PC-9 (cell line): Measurements from ENCODE around the gene FEZ2. TPM values are rescaled to one million over a fixed set of nuclear protein-coding genes. Genes with fewer than 3 reads are reported as not detected.

Experiments used
- BruUV-seq: library from RNA; stranded (reverse); fragments of 400-500 nt; replicated peaks from 2 replicates; lab custom pipeline; 2021; lab: Mats Ljungman, UMichigan
- CTCF ChIA-PET: fragments of 300-600 bp; sonication (Branson Sonifier 250); formaldehyde crosslinking; loops from one replicate; lab custom pipeline; 2022; ENCODE audit warnings: antibody characterized with exemption; lab: Charles Lee
- POLR2A ChIA-PET: fragments of 300-600 bp; sonication (Branson Sonifier 250); formaldehyde crosslinking; loops from one replicate; lab custom pipeline; 2022; ENCODE audit warnings: antibody characterized with exemption; ENCODE audit not compliant: unreplicated experiment; lab: Charles Lee
- DNase-seq, 2 experiments: peaks; one replicate each; pipeline versions ENCODE4 v3.0.0 to v3.0.0-alpha.2; 2015 to 2022; ENCODE audit warnings: mixed read lengths in 1 of 2
- H2AFZ ChIP-seq: fragments of 200-600 bp; sonication (generic); 2 replicates; pipeline ENCODE4 v1.8.1; 2017; ENCODE audit warnings: antibody characterized with exemption
- H3F3A ChIP-seq: fragments of 200-600 bp; sonication (generic); 2 replicates; pipeline ENCODE4 v1.8.1; 2017; ENCODE audit warnings: antibody characterized with exemption, mild to moderate bottlenecking, low read depth; ENCODE audit not compliant: insufficient read depth
- H3K27ac ChIP-seq: fragments of 200-600 bp; sonication (generic); 2 replicates; pipeline ENCODE4 v1.6.1; 2016; ENCODE audit warnings: mixed run types
- H3K27me3 ChIP-seq: fragments of 200-600 bp; sonication (generic); 2 replicates; pipeline ENCODE4 v1.6.1; 2016; ENCODE audit warnings: low read depth, mixed run types; ENCODE audit not compliant: insufficient read depth
- H3K36me3 ChIP-seq: fragments of 200-600 bp; sonication (generic); 2 replicates; pipeline ENCODE4 v1.6.1; 2016; ENCODE audit warnings: low read depth, mixed run types
- H3K4me1 ChIP-seq: fragments of 200-600 bp; sonication (generic); replicated peaks from 2 replicates; pipeline ENCODE4 v1.6.1; 2016; ENCODE audit warnings: mixed run types; ENCODE audit not compliant: insufficient read depth
- H3K4me2 ChIP-seq: fragments of 200-600 bp; sonication (generic); 2 replicates; pipeline ENCODE4 v1.6.1; 2017; ENCODE audit warnings: mixed run types
- H3K4me3 ChIP-seq: fragments of 200-600 bp; sonication (generic); 2 replicates; pipeline ENCODE4 v1.6.1; 2016; ENCODE audit warnings: mixed run types
- H3K79me2 ChIP-seq: fragments of 200-600 bp; sonication (generic); 2 replicates; pipeline ENCODE4 v1.6.1; 2017; ENCODE audit warnings: low read depth, mixed run types
- H3K9me2 ChIP-seq: fragments of 200-600 bp; sonication (generic); 2 replicates; pipeline ENCODE4 v1.8.1; 2017; ENCODE audit warnings: mild to moderate bottlenecking; ENCODE audit not compliant: insufficient read depth
- H3K9me3 ChIP-seq: fragments of 200-600 bp; sonication (generic); 2 replicates; pipeline ENCODE4 v1.8.1; 2016; ENCODE audit warnings: low read depth; ENCODE audit not compliant: insufficient read depth
- H4K20me1 ChIP-seq: fragments of 200-600 bp; sonication (generic); 2 replicates; pipeline ENCODE4 v1.8.1; 2017; ENCODE audit not compliant: insufficient read depth
- EZH2 ChIP-seq: fragments of 200-600 bp; sonication (generic); IDR thresholded peaks from 2 replicates; pipeline ENCODE4 v1.8.0; 2017; ENCODE audit warnings: antibody characterized with exemption, low read depth
- intact Hi-C: fragments of 100-400 bp; cut with micrococcal nuclease; formaldehyde crosslinking; loops from one replicate; pipeline ENCODE4 v1.10.0; 2022; ENCODE audit not compliant: unreplicated experiment
- total RNA-seq: library from RNA; stranded (reverse); gene quantifications from 2 replicates; pipeline ENCODE4 v1.2.3, GENCODE V29; 2021
- TF ChIP-seq, protein P1 (sequence below): fragments of 200-600 bp; sonication (generic); conservative IDR thresholded peaks from 2 replicates; pipeline ENCODE4 v1.6.1; 2017; ENCODE audit warnings: mixed run types, antibody characterized with exemption, mild to moderate bottlenecking, moderate library complexity

Gene FEZ2
- total RNA-seq, 1 experiment from 2014 or later: 33.9 TPM

DNA sequence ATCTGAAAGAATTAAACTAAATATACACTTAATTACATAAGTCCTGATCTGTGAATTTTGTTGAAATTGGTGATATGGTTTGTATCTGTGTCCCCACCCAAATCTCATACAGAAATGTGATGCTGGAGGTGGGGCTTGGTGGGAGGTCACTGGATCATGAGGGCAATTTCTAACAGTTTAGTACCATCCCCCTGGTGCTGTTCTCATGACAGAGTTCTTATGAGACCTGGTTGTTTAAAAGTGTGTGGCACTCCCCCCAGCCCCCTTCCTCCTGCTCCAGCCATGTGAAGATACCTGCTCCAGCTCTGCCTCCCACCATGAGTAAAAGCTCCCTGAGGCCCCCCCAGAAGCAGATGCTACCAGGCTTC, 18.7 kb downstream of the FEZ2 start:
- no peak overlapping the region for H2AFZ ChIP-seq
- peaks cover 26% of the 10 kb centered on the region for H3K4me1 ChIP-seq
- peak overlapping the region; percentile 62 for H3K27ac ChIP-seq
- BruUV-seq: no TSS peak
- H3K9me2 ChIP-seq: no peaks in the 10 kb centered on the region
- no peaks in the 10 kb centered on the region for H3K27me3 ChIP-seq
- H3K79me2 ChIP-seq: no peaks in the 10 kb centered on the region
- H3K9me3 ChIP-seq: no peaks in the 10 kb centered on the region
- intact Hi-C loops: no loop called here
- no peak overlapping the region for H3K4me3 ChIP-seq
- H3K4me2 ChIP-seq: peak overlapping the region; percentile 36
- H3K36me3 ChIP-seq: peaks cover 56% of the 10 kb centered on the region
- ChIA-PET CTCF (no interaction called here), POLR2A (no interaction called here)
- TF ChIP-seq EZH2: no peak
- TF ChIP-seq, protein P1, sequence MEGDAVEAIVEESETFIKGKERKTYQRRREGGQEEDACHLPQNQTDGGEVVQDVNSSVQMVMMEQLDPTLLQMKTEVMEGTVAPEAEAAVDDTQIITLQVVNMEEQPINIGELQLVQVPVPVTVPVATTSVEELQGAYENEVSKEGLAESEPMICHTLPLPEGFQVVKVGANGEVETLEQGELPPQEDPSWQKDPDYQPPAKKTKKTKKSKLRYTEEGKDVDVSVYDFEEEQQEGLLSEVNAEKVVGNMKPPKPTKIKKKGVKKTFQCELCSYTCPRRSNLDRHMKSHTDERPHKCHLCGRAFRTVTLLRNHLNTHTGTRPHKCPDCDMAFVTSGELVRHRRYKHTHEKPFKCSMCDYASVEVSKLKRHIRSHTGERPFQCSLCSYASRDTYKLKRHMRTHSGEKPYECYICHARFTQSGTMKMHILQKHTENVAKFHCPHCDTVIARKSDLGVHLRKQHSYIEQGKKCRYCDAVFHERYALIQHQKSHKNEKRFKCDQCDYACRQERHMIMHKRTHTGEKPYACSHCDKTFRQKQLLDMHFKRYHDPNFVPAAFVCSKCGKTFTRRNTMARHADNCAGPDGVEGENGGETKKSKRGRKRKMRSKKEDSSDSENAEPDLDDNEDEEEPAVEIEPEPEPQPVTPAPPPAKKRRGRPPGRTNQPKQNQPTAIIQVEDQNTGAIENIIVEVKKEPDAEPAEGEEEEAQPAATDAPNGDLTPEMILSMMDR: no peak
- no peaks in the 10 kb centered on the region for H4K20me1 ChIP-seq
- DNase-seq: no peak
- peaks cover 21% of the 10 kb centered on the region for H3F3A ChIP-seq

DNA sequence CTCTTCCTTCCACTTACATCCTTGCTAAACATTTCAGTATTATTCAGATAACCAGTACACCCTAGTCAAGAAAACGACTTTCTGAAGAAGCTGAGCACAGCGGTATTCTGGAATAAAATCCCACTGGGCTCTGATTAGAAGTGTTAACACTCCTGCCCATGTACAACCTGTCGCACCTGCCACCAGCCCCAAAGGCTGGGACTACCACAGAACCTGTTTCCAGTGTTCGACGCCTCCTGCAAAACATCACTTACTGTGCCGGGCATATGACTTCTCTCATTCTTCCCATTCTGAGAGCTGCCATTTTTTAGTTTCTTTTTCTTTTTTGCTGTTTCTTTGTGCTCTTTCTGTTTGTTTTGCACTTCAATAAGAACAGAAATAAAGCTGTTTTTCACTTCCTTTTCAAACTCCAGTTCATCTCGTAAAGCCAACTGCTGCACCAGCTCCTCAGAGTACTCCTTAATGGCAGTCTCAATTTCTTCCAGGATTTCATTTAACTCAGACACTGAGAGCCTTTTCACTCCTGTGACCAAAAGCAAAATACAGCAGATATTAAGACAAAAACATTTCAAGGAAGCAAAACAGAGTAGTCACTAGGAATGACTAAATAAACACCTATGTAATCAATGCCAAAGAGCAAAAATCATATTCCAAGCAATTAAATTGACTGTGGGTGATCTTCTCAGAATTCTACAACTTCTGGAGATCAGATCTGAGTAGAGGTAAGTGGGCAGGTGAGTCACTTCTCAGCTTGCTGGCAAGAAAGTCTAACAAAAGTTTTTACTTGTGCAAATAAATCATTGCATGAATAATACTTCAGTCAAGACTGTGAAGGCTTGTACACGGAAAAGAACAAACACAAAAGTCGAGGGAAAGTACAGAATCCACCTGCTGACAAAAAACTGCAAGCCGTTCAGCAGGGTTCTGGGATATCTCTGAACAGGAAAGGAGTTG, 19.3 kb downstream of the FEZ2 start:
- ChIA-PET POLR2A (no interaction called here), CTCF (no interaction called here)
- intact Hi-C loops: no loop called here
- TF ChIP-seq, protein P1: no peak
- no peak for TF ChIP-seq EZH2
- Histone ChIP-seq H3K79me2 (no peaks in the 10 kb centered on the region), H3K9me2 (no peaks in the 10 kb centered on the region), H3K36me3 (peaks cover 63% of the 10 kb centered on the region), H4K20me1 (no peaks in the 10 kb centered on the region), H3K9me3 (no peaks in the 10 kb centered on the region), H3K4me1 (peaks cover 26% of the 10 kb centered on the region), H2AFZ (no peak overlapping the region), H3K4me3 (no peak overlapping the region), H3K27ac (peak overlapping the region; percentile 62), H3F3A (peaks cover 21% of the 10 kb centered on the region), H3K27me3 (no peaks in the 10 kb centered on the region), H3K4me2 (peak overlapping the region; percentile 36)
- BruUV-seq: TSS peak; percentile 6
- peak in 1 of 2 experiments; percentile 95 for DNase-seq

DNA sequence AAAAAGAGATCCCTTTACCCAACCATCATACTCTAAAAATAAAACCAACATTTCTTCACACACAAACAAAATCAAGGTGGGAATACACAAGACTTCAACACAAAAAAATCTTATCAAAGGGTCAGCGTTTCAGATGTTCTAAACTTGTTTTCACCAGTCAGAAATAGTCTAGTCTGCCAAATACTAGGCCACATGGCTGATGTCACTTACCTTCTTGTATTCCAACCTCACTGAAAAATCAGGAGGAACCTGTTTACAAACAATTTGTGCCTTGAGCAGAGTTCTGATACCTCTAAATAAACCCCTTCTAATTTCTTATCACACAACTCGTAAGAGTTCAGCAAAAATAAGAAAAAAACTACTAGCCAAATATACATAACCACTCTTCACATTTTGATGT, 20.1 kb downstream of the FEZ2 start:
- Histone ChIP-seq H3K27me3 (no peaks in the 10 kb centered on the region), H3K4me1 (peaks cover 26% of the 10 kb centered on the region), H3K9me3 (no peaks in the 10 kb centered on the region), H3K36me3 (peaks cover 61% of the 10 kb centered on the region), H3K9me2 (no peaks in the 10 kb centered on the region), H3F3A (peaks cover 21% of the 10 kb centered on the region), H3K4me2 (no peak overlapping the region), H3K4me3 (no peak overlapping the region), H3K27ac (peak overlapping the region; percentile 62), H2AFZ (no peak overlapping the region), H3K79me2 (no peaks in the 10 kb centered on the region), H4K20me1 (no peaks in the 10 kb centered on the region)
- ChIA-PET CTCF (no interaction called here), POLR2A (interaction anchor here (0.6 kb wide), 1 partner anchor 80 kb away, joined by 3 read pairs; no protein-coding TSS in a partner anchor)
- no TSS peak for BruUV-seq
- intact Hi-C loops: no loop called here
- DNase-seq: no peak
- TF ChIP-seq EZH2: no peak
- TF ChIP-seq, protein P1: no peak
